ENCODE measurements around the gene DNAI7. TPM values are rescaled to one million over a fixed set of nuclear protein-coding genes. Genes with fewer than 3 reads are reported as not detected.

Gene DNAI7
- total and polyA plus RNA-seq, 9 donors = 0.65 to 9.5 (median 2.1) TPM

- H3K9me3 ChIP-seq = no peaks in the 10 kb centered on the region
- no peaks in the 10 kb centered on the region for H3K27me3 ChIP-seq
- no peaks in the 10 kb centered on the region for H3K4me1 ChIP-seq (ENCODE audit: insufficient read depth)
- intact Hi-C loops (cut with DNase I) = no loop called here
- WGBS, 3 donors = 82 to 98% (median 90%) methylated on average over 2 of the region's 2 CpGs
- no peak overlapping the region for H3K4me3 ChIP-seq
- TF ChIP-seq CTCF (IDR thresholded peaks at IDR 0.05) (no peak), POLR2A (IDR thresholded peaks at IDR 0.05) (no peak), EP300 (IDR thresholded peaks at IDR 0.05) (no peak)
- no peak for DNase-seq
- no peaks in the 10 kb centered on the region for H3K36me3 ChIP-seq
- no peak overlapping the region for H3K27ac ChIP-seq
These were observed 110.1 kb downstream of the DNAI7 start for GRCh38 chr12:25084816-25085215.

DNA sequence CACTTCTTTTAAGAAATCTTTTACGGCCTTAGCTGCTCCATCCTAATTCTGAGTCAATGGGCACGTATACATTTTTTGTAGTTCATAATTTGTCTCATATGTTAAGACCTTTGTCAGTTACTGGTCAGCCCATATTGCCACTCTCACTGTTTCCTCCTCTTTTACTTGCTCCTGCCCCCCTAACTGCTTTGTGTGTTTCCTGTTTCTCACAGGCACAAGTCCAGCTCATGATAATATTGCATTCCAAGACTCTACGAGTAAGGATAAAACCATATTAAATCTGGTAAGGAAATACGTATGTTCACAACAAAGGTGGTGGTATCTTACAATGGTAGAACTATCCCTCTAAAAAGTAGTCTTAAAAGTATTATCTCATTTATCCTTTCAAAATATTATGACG is 111.7 kb downstream of the DNAI7 start:
- no peak for DNase-seq
- Histone ChIP-seq H3K4me1 (ENCODE audit: insufficient read depth) (no peaks in the 10 kb centered on the region), H3K36me3 (no peaks in the 10 kb centered on the region), H3K27me3 (no peaks in the 10 kb centered on the region), H3K9me3 (no peaks in the 10 kb centered on the region), H3K4me3 (no peak overlapping the region), H3K27ac (no peak overlapping the region)
- TF ChIP-seq POLR2A (IDR thresholded peaks at IDR 0.05) (no peak), EP300 (IDR thresholded peaks at IDR 0.05) (no peak), CTCF (IDR thresholded peaks at IDR 0.05) (no peak)
- 51 to 57% (median 55%) methylated on average over 5 of the region's 5 CpGs for WGBS, 3 donors
- intact Hi-C loops (cut with DNase I) = no loop called here

DNA sequence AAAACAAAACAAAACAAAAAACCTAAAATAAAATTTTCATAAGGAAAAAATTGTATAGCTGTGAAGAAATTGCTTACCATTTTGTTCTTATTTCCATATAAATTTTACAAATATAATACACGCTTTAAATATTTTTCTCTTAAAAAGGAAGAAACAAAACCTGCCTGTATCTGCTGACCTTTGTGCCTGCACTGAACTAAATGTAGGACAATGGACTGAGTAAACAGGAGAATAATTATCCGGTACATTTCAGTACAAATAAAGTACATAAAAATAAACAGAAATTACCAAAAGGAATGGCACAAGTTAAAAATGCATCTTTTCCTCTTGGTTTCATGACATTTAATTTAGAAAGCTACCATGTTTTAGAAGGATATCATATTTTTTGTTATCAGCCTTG is 112.3 kb downstream of the DNAI7 start:
- intact Hi-C loops (cut with DNase I) = no loop called here
- no peak overlapping the region for H3K27ac ChIP-seq
- no peaks in the 10 kb centered on the region for H3K27me3 ChIP-seq
- WGBS, 3 donors = 74 to 80% (median 75%) methylated on average over 2 of the region's 2 CpGs
- no peaks in the 10 kb centered on the region for H3K4me1 ChIP-seq (ENCODE audit: insufficient read depth)
- H3K4me3 ChIP-seq = no peak overlapping the region
- H3K9me3 ChIP-seq = no peaks in the 10 kb centered on the region
- DNase-seq = no peak
- TF ChIP-seq CTCF (IDR thresholded peaks at IDR 0.05) (no peak), POLR2A (IDR thresholded peaks at IDR 0.05) (no peak), EP300 (IDR thresholded peaks at IDR 0.05) (no peak)
- no peaks in the 10 kb centered on the region for H3K36me3 ChIP-seq

GRCh38 chr12:25079393-25079792 is 115.6 kb downstream of the DNAI7 start:
- no peak for DNase-seq
- no peak overlapping the region for H3K4me3 ChIP-seq
- TF ChIP-seq EP300 (IDR thresholded peaks at IDR 0.05) (no peak), CTCF (IDR thresholded peaks at IDR 0.05) (no peak), POLR2A (IDR thresholded peaks at IDR 0.05) (no peak)
- no peaks in the 10 kb centered on the region for H3K9me3 ChIP-seq
- WGBS, 3 donors = 55 to 62% (median 60%) methylated on average over 5 of the region's 5 CpGs
- no peaks in the 10 kb centered on the region for H3K4me1 ChIP-seq (ENCODE audit: insufficient read depth)
- no peaks in the 10 kb centered on the region for H3K36me3 ChIP-seq
- intact Hi-C loops (cut with DNase I) = no loop called here
- H3K27ac ChIP-seq = no peak overlapping the region
- H3K27me3 ChIP-seq = no peaks in the 10 kb centered on the region

DNA sequence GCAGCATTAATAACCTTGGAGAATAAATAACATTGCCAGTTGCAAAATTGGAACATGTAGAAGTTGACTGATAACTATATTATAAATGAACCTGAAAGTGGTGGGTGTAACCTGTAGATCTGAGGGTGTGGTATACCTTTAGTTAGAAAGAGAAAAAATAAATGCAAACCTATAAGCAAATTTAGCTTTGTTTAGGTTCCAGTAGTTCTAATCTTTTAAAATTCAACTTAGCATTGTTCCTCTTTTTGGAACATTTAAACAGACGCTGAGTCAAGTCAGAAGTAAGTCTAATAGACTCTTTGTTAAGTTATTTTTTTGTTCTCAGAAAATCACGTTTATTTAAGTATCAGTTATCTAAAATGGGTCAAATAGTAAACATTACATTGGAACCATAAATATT is 120.0 kb downstream of the DNAI7 start:
- Histone ChIP-seq H3K9me3 (no peaks in the 10 kb centered on the region), H3K27ac (no peak overlapping the region), H3K4me1 (ENCODE audit: insufficient read depth) (no peaks in the 10 kb centered on the region), H3K4me3 (no peak overlapping the region), H3K27me3 (no peaks in the 10 kb centered on the region), H3K36me3 (no peaks in the 10 kb centered on the region)
- DNase-seq = no peak
- WGBS, 3 donors = 10 to 34% (median 17%) methylated on average over 2 of the region's 2 CpGs
- intact Hi-C loops (cut with DNase I) = no loop called here
- TF ChIP-seq EP300 (IDR thresholded peaks at IDR 0.05) (no peak), CTCF (IDR thresholded peaks at IDR 0.05) (no peak), POLR2A (IDR thresholded peaks at IDR 0.05) (no peak)
